SK-N-SH (cell line): ENCODE results near the gene SNAPC1.

Experiments
- GABPA ChIP-seq: IDR thresholded peaks from 2 replicates; pipeline ENCODE4 v1.4.0; 2012; ENCODE audit warnings: low read depth, mild to moderate bottlenecking
- MXI1 ChIP-seq: IDR thresholded peaks from 2 replicates; pipeline ENCODE4 v1.6.1; 2012; ENCODE audit warnings: mild to moderate bottlenecking, low read depth, low read length, improper control_type of control experiment
- POLR2AphosphoS5 ChIP-seq: IDR thresholded peaks from 2 replicates; pipeline ENCODE4 v1.6.1; 2012; ENCODE audit warnings: low read depth, low read length
- RCOR1 ChIP-seq: fragments of 150-350 bp; IDR thresholded peaks from 2 replicates; pipeline ENCODE4 v1.6.1; 2017; ENCODE audit warnings: antibody characterized with exemption, low read length
- RXRA ChIP-seq: IDR thresholded peaks from 2 replicates; pipeline ENCODE4 v1.4.0; 2012; ENCODE audit warnings: low read depth, mild to moderate bottlenecking, borderline replicate concordance
- SIN3A ChIP-seq: IDR thresholded peaks from 2 replicates; pipeline ENCODE4 v1.6.1; 2012; ENCODE audit warnings: low read depth, mild to moderate bottlenecking, low read length, moderate library complexity, borderline replicate concordance
- TF ChIP-seq, protein P1 (sequence below): IDR thresholded peaks from 2 replicates; pipeline ENCODE4 v1.4.0; 2012; ENCODE audit warnings: low read depth
- TF ChIP-seq, protein P2 (sequence below): fragments of 200-600 bp; sonication (generic); IDR thresholded peaks from 2 replicates; pipeline ENCODE4 v1.6.1; 2017; ENCODE audit warnings: antibody characterized with exemption, mild to moderate bottlenecking, moderate library complexity
- TF ChIP-seq, protein P3 (sequence below): fragments of 150-350 bp; IDR thresholded peaks from 2 replicates; pipeline ENCODE4 v1.6.1; 2017; ENCODE audit warnings: antibody characterized with exemption, low read length, low read depth, borderline replicate concordance
- TF ChIP-seq, protein P4 (sequence below): IDR thresholded peaks from 2 replicates; pipeline ENCODE4 v1.4.0; 2012; ENCODE audit warnings: low read depth, borderline replicate concordance

DNA sequence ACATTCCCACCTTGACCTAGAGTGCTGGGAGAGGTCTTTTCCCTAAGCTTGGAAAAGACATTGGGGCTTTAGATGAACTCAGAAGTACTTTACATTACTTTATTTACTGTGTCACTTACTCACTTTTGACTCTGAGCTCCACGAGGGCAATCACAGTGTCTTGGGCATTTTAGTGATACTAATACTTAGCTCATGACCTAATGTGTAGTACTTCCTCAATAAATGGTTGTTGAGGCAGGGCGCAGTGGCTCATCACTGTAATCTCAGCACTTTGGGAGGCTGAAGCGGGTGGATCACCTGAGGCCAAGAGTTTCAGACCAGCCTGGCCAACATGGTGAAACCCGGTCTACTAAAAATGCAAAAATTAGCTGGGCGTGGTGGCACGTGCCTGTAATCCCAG is 19.8 kb upstream of the SNAPC1 start:
- TF ChIP-seq, protein P1, sequence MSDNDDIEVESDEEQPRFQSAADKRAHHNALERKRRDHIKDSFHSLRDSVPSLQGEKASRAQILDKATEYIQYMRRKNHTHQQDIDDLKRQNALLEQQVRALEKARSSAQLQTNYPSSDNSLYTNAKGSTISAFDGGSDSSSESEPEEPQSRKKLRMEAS, result no peak
- TF ChIP-seq GABPA (no peak), RXRA (no peak), SIN3A (no peak), MXI1 (no peak), POLR2AphosphoS5 (no peak), RCOR1 (no peak)
- TF ChIP-seq, protein P2, sequence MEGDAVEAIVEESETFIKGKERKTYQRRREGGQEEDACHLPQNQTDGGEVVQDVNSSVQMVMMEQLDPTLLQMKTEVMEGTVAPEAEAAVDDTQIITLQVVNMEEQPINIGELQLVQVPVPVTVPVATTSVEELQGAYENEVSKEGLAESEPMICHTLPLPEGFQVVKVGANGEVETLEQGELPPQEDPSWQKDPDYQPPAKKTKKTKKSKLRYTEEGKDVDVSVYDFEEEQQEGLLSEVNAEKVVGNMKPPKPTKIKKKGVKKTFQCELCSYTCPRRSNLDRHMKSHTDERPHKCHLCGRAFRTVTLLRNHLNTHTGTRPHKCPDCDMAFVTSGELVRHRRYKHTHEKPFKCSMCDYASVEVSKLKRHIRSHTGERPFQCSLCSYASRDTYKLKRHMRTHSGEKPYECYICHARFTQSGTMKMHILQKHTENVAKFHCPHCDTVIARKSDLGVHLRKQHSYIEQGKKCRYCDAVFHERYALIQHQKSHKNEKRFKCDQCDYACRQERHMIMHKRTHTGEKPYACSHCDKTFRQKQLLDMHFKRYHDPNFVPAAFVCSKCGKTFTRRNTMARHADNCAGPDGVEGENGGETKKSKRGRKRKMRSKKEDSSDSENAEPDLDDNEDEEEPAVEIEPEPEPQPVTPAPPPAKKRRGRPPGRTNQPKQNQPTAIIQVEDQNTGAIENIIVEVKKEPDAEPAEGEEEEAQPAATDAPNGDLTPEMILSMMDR, result no peak
- TF ChIP-seq, protein P3, sequence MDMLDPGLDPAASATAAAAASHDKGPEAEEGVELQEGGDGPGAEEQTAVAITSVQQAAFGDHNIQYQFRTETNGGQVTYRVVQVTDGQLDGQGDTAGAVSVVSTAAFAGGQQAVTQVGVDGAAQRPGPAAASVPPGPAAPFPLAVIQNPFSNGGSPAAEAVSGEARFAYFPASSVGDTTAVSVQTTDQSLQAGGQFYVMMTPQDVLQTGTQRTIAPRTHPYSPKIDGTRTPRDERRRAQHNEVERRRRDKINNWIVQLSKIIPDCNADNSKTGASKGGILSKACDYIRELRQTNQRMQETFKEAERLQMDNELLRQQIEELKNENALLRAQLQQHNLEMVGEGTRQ, result no peak
- TF ChIP-seq, protein P4, sequence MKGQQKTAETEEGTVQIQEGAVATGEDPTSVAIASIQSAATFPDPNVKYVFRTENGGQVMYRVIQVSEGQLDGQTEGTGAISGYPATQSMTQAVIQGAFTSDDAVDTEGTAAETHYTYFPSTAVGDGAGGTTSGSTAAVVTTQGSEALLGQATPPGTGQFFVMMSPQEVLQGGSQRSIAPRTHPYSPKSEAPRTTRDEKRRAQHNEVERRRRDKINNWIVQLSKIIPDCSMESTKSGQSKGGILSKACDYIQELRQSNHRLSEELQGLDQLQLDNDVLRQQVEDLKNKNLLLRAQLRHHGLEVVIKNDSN, result no peak
